ENCODE measurements around the gene MAP3K5.

MAP3K5 gene

DNA sequence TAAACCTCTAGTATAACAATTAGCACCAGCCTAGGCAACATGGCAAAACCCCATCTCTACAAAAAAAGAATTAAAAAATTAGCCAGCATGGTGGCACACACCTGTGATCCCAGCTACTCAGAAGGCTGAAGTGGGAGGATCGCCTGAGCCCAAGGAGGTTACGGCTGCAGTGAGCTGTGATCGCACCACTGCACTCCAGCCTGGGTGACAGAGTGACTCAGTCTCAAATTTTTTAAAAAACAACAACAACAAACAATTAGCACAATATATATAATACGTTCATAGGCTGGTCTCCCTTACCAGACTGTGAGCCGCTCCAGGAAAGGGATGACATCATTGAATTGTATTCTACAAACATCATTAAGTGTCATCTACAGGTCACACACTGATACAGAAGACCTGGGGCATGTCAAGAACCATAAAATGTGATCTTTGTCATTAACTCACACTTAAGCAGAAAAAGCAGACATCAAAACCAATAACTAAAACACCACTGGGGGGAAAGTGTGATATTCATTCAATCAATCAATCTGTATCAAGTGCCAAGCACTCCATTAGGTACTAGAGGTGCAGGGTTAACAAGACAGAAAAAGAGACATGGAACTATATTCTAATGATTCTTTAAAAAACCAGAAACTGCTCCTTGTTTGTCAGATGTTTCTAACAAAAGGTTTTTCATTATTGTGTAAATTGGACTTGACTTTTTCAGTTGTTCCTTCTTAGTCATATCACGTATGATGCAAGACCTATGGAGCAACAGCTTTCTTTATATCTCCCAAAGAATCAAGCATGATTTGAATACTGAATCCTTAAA lies 17.8 kb downstream of the MAP3K5 start:
- TF ChIP-seq, protein P1, sequence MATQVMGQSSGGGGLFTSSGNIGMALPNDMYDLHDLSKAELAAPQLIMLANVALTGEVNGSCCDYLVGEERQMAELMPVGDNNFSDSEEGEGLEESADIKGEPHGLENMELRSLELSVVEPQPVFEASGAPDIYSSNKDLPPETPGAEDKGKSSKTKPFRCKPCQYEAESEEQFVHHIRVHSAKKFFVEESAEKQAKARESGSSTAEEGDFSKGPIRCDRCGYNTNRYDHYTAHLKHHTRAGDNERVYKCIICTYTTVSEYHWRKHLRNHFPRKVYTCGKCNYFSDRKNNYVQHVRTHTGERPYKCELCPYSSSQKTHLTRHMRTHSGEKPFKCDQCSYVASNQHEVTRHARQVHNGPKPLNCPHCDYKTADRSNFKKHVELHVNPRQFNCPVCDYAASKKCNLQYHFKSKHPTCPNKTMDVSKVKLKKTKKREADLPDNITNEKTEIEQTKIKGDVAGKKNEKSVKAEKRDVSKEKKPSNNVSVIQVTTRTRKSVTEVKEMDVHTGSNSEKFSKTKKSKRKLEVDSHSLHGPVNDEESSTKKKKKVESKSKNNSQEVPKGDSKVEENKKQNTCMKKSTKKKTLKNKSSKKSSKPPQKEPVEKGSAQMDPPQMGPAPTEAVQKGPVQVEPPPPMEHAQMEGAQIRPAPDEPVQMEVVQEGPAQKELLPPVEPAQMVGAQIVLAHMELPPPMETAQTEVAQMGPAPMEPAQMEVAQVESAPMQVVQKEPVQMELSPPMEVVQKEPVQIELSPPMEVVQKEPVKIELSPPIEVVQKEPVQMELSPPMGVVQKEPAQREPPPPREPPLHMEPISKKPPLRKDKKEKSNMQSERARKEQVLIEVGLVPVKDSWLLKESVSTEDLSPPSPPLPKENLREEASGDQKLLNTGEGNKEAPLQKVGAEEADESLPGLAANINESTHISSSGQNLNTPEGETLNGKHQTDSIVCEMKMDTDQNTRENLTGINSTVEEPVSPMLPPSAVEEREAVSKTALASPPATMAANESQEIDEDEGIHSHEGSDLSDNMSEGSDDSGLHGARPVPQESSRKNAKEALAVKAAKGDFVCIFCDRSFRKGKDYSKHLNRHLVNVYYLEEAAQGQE (IDR thresholded peaks at IDR 0.05; ENCODE audit: insufficient read depth in 1 of 2, low read depth in 2 of 2, low read length in 2 of 2): no peak
- TF ChIP-seq SIN3A (IDR thresholded peaks at IDR 0.05; ENCODE audit: borderline replicate concordance, insufficient read depth, low read length) (no peak), FOXP2 (optimal IDR thresholded peaks at IDR 0.05; ENCODE audit: borderline replicate concordance, extremely low read depth, extremely low read length, insufficient read depth) (no peak), TAF1 (IDR thresholded peaks at IDR 0.05; ENCODE audit: borderline replicate concordance, insufficient read depth, low read length) (no peak), POLR2AphosphoS5 (IDR thresholded peaks at IDR 0.05; ENCODE audit: low read depth, low read length) (no peak)

DNA sequence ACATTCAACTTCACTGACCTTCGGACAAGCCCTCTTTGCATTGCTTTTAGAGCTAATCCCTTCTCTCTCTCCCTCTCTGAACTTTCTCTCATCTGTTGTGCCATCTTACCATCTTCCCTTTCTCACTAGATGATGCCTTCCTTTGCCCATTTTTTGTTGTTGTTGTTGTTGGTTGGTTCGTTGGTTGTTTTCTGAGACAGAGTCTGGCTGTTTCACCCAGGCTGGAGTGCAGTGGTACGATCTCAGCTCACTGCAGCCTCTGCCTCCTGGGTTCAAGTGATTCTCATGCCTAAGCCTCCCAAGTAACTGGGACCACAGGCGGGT lies 18.8 kb downstream of the MAP3K5 start:
- TF ChIP-seq POLR2AphosphoS5 (IDR thresholded peaks at IDR 0.05; ENCODE audit: low read depth, low read length) (no peak), TAF1 (IDR thresholded peaks at IDR 0.05; ENCODE audit: borderline replicate concordance, insufficient read depth, low read length) (no peak), FOXP2 (optimal IDR thresholded peaks at IDR 0.05; ENCODE audit: borderline replicate concordance, extremely low read depth, extremely low read length, insufficient read depth) (no peak), SIN3A (IDR thresholded peaks at IDR 0.05; ENCODE audit: borderline replicate concordance, insufficient read depth, low read length) (no peak)
- TF ChIP-seq, protein P1 (IDR thresholded peaks at IDR 0.05; ENCODE audit: insufficient read depth in 1 of 2, low read depth in 2 of 2, low read length in 2 of 2): no peak

DNA sequence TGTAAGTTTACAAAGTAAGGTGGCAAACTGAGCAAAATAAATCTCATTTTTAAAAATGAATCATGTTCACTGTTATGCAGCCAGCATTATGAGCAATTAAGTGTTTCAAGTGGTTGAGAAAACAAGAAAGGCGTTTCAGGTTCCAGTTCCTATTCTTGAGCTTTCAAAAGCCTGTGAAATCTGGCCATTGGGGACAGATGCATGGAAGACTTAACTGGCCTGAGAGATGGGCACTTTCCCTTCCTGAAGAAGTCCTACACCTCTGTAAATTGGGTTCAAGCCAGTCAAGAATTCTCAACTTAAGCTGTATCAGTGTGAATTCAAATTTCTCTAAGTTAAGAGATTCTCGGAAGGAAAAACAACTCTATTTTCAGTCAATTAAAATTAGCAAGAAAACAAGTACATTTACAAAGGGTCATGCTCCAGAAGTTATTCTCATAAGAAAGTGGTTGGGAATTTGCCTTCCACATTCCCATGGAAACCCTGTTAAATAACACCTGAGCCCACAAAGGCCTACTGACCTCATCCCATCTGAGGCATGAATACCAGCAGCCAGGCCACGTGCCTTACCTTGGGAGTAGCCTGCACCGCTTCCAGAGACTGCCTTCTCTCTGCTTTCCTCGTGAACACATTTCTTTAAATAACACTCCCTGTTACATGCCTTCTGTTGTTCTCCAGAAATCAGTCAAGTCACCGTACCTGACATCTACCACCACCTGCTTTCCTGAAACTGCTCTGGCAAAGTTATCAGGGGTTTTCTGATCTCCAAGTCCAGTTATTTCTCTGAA lies 19.4 kb downstream of the MAP3K5 start:
- TF ChIP-seq TAF1 (IDR thresholded peaks at IDR 0.05; ENCODE audit: borderline replicate concordance, insufficient read depth, low read length) (no peak), FOXP2 (optimal IDR thresholded peaks at IDR 0.05; ENCODE audit: borderline replicate concordance, extremely low read depth, extremely low read length, insufficient read depth) (no peak), POLR2AphosphoS5 (IDR thresholded peaks at IDR 0.05; ENCODE audit: low read depth, low read length) (no peak)
- TF ChIP-seq, protein P1 (IDR thresholded peaks at IDR 0.05; ENCODE audit: insufficient read depth in 1 of 2, low read depth in 2 of 2, low read length in 2 of 2): no peak

DNA sequence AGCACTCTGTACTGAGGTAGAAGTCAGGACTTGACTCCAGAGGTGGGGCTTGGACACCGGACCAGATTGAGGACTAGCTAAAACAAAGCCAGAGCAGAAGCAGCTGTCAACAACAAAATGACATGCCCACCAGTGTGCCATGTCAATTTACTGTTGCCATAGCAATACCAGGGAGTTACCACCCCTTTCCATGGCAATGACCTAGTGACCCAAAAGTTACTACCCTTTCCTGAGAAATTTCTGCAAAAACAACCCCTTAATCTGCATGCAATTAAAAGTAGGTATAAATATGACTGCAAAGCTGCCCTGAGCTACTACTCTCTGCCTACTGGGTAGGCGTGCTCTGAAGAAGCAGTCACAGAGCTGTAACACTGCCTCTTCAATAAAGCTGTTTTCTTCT lies 21.0 kb downstream of the MAP3K5 start:
- TF ChIP-seq TAF1 (IDR thresholded peaks at IDR 0.05; ENCODE audit: borderline replicate concordance, insufficient read depth, low read length) (no peak), POLR2AphosphoS5 (IDR thresholded peaks at IDR 0.05; ENCODE audit: low read depth, low read length) (no peak), SIN3A (IDR thresholded peaks at IDR 0.05; ENCODE audit: borderline replicate concordance, insufficient read depth, low read length) (no peak), FOXP2 (optimal IDR thresholded peaks at IDR 0.05; ENCODE audit: borderline replicate concordance, extremely low read depth, extremely low read length, insufficient read depth) (no peak)
- TF ChIP-seq, protein P1 (IDR thresholded peaks at IDR 0.05; ENCODE audit: insufficient read depth in 1 of 2, low read depth in 2 of 2, low read length in 2 of 2): no peak
